Psoas muscle (tissue), 8 donors: ENCODE data around the gene AMER1. TPM values are rescaled to one million over a fixed set of nuclear protein-coding genes. Genes with fewer than 3 reads are reported as not detected.

Experiments
- ATAC-seq, 4 donors: fragments of 200-7000 bp; cut with Tn5 transposase; one replicate each; pipeline ENCODE4 v1.9.1; 2020; ENCODE audit warnings: moderate library complexity in 3 of 4, mild to moderate bottlenecking in 2 of 4
- DNase-seq, 2 donors: peaks; one replicate each; pipeline ENCODE4 v3.0.0-alpha.2; 2020
- H3K27ac ChIP-seq: fragments of 200-600 bp; one replicate; pipeline ENCODE4 v1.8.0; 2022
- H3K27me3 ChIP-seq, 3 donors: fragments of 200-600 bp in 1 of 3; one replicate each; pipeline versions ENCODE4 v1.6.1 to v1.8.0; 2013 to 2022; ENCODE audit warnings: low read length in 2 of 3, mild to moderate bottlenecking in 2 of 3, moderate library complexity in 1 of 3; ENCODE audit not compliant: insufficient read depth in 3 of 3
- H3K36me3 ChIP-seq, 2 donors: fragments of 200-600 bp in 1 of 2; one replicate each; pipeline versions ENCODE4 v1.6.1 to v1.8.0; 2013 to 2022; ENCODE audit warnings: low read depth in 1 of 2, mild to moderate bottlenecking in 1 of 2, moderate library complexity in 1 of 2; ENCODE audit not compliant: insufficient read depth in 1 of 2
- H3K4me1 ChIP-seq: fragments of 200-600 bp; one replicate; pipeline ENCODE4 v1.8.0; 2022
- H3K4me3 ChIP-seq: fragments of 200-600 bp; one replicate; pipeline ENCODE4 v1.8.0; 2022; ENCODE audit warnings: mild to moderate bottlenecking
- H3K9me3 ChIP-seq: fragments of 200-600 bp; one replicate; pipeline ENCODE4 v1.8.0; 2022
- WGBS, 3 donors: extraction: QIAGEN DNeasy Blood & Tissue Kit; methylation state at CpG; one replicate each; pipeline versions ENCODE4 v1.1.6 to v1.1.7; 2013; 5-methylcytosine and 5-hydroxymethylcytosine counted together
- intact Hi-C, 2 donors: fragments of 100-400 bp; cut with DNase I; formaldehyde crosslinking; loops; one replicate each; pipeline versions ENCODE4 v1.11.0 to v1.14.2; 2022
- polyA plus RNA-seq, 3 donors: library from polyadenylated mRNA; stranded (reverse); fragments of 200-250 nt; gene quantifications; one replicate each; pipeline ENCODE4 v1.2.3, GENCODE V29; 2013
- total RNA-seq, 4 donors: library from RNA; stranded (reverse); fragmentation: NEBNext Ultra II Directional in 2 of 4; extraction: Animal tissue kit (Norgen Biotek cat#: 25700) in 2 of 4; gene quantifications; one replicate each; pipeline versions ENCODE4 v1.2.1 to v1.2.4, GENCODE V29; 2021 to 2023
- TF ChIP-seq, protein P1 (sequence below): fragments of 200-600 bp; IDR thresholded peaks from one replicate; pipeline ENCODE4 v1.8.0; 2022; ENCODE audit warnings: antibody characterized with exemption
- donor health status: healthy with polysubstance abuse.
- donor health status: DM: no; HTN: no; CAD: no; lungs with moderate emphysema.
- donor health status: Bipolar disorder and iron deficiency.
- donor health status: healthy.
- donor health status: DM: yes; HTN: yes; CAD: no.
- donor health status: DM: no; HTN: no; CAD: no.
- donor health status: DM: no; HTN: no; CAD: no.
- donor health status: DM: yes; HTN: yes; CAD: no.

Gene AMER1
- total and polyA plus RNA-seq, 7 donors, result 0.74 to 7.6 (median 3.2) TPM

DNA sequence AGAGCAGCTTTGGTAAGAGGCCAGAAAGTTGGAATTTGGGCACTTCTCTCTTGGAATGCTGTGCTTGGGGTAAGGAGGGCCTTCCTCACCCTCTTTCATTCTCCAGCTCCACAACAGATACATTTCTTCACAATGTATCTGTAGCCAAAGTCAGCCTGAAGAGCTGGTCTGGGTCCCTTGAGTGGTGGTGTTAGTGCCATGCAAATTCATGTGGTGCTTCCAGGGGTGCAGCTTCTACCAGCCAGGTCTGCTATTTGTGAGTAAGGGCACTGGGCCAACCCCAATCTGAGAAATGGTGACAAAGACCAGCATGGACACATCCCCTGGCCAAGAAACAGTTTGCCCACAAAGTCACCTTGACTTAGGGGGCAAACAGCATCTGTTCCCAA is 17.8 kb downstream of the AMER1 start:
- no peak overlapping the region for H3K27ac ChIP-seq
- TF ChIP-seq, protein P1, sequence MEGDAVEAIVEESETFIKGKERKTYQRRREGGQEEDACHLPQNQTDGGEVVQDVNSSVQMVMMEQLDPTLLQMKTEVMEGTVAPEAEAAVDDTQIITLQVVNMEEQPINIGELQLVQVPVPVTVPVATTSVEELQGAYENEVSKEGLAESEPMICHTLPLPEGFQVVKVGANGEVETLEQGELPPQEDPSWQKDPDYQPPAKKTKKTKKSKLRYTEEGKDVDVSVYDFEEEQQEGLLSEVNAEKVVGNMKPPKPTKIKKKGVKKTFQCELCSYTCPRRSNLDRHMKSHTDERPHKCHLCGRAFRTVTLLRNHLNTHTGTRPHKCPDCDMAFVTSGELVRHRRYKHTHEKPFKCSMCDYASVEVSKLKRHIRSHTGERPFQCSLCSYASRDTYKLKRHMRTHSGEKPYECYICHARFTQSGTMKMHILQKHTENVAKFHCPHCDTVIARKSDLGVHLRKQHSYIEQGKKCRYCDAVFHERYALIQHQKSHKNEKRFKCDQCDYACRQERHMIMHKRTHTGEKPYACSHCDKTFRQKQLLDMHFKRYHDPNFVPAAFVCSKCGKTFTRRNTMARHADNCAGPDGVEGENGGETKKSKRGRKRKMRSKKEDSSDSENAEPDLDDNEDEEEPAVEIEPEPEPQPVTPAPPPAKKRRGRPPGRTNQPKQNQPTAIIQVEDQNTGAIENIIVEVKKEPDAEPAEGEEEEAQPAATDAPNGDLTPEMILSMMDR, result no peak

DNA sequence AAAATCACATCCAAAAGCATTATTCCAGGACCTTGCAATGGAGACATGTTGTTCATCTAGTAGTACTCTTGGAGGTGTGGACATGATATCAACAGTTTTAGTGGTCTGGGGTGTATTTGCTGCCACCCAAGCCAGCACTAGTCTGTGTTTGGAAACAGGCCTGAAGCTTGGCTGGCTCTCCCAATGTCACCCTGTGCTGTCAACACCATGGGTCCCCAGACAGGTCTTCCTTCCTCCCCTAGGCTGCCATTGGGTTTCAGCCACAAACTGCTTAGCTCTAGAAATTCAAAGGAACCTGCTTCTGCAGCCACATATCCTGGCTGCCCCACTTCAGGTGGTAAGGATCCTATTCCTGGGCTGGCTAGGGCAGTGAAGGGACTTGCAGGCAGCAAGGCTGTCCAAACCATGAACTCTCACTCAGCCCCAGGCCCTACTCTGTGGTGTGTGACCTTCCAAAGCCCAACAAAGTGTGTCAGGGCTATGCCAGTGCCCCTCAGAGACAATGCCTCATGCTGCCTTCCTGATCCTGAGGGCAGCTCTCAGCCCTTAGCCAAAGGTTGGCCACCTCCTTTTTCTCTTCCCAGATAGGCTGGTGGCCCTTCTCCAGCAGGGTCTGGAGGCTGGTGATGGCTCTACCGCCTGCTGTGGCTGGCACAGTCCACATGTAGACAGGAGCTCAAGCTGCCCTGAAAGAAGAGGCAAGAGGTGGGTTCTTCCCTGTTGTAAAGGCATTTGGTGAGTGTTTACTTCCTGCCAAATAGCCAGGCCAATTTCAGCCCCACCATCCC is 18.3 kb downstream of the AMER1 start:
- TF ChIP-seq, protein P1, result no peak
- H3K36me3 ChIP-seq, result peaks cover 0 to 4% of the 10 kb centered on the region in 2 donors
- H3K27ac ChIP-seq, result no peak overlapping the region
- WGBS, 3 donors, result 67 to 100% (median 100%) methylated on average over 1 of the region's 1 CpG
- intact Hi-C loops, result no loop called here
- no peak overlapping the region for H3K4me3 ChIP-seq
- no peaks in the 10 kb centered on the region for H3K4me1 ChIP-seq
- no peak for DNase-seq
- no peaks in the 10 kb centered on the region for H3K9me3 ChIP-seq
- ATAC-seq, result peak in 1 of 4 donors; percentile 48
- H3K27me3 ChIP-seq, result no peaks in the 10 kb centered on the region

More for the DNA sequence above, 17.8 kb downstream of the AMER1 start:
- H3K27me3 ChIP-seq, result no peaks in the 10 kb centered on the region
- intact Hi-C loops, result no loop called here
- H3K4me1 ChIP-seq, result no peaks in the 10 kb centered on the region
- H3K36me3 ChIP-seq, result peaks cover 0 to 4% of the 10 kb centered on the region in 2 donors
- ATAC-seq, result no peak
- no peak for DNase-seq
- no peaks in the 10 kb centered on the region for H3K9me3 ChIP-seq
- H3K4me3 ChIP-seq, result no peak overlapping the region

- no peaks in the 10 kb centered on the region for H3K9me3 ChIP-seq
- ATAC-seq (peak in 1 of 4 donors; percentile 41), DNase-seq (no peak)
- no peaks in the 10 kb centered on the region for H3K27me3 ChIP-seq
- H3K4me1 ChIP-seq, result no peaks in the 10 kb centered on the region
- H3K27ac ChIP-seq, result no peak overlapping the region
- no peaks in the 10 kb centered on the region for H3K36me3 ChIP-seq
- H3K4me3 ChIP-seq, result no peak overlapping the region
- intact Hi-C loops, result no loop called here
- TF ChIP-seq, protein P1, result no peak
- 31 to 41% (median 35%) methylated on average over 2 of the region's 2 CpGs for WGBS, 3 donors
Measured at GRCh38 chrX:64184396-64184795, 21.1 kb downstream of the AMER1 start.

- WGBS, 3 donors, result 73 to 100% (median 94%) methylated on average over 2 of the region's 2 CpGs
- Histone ChIP-seq H3K27me3 (no peaks in the 10 kb centered on the region), H3K9me3 (no peaks in the 10 kb centered on the region), H3K4me1 (no peaks in the 10 kb centered on the region), H3K27ac (no peak overlapping the region), H3K36me3 (no peaks in the 10 kb centered on the region), H3K4me3 (no peak overlapping the region)
- intact Hi-C loops, result no loop called here
- no peak for DNase-seq
- TF ChIP-seq, protein P1, result no peak
- no peak for ATAC-seq
Measured at GRCh38 chrX:64182208-64182607, 23.3 kb downstream of the AMER1 start.

DNA sequence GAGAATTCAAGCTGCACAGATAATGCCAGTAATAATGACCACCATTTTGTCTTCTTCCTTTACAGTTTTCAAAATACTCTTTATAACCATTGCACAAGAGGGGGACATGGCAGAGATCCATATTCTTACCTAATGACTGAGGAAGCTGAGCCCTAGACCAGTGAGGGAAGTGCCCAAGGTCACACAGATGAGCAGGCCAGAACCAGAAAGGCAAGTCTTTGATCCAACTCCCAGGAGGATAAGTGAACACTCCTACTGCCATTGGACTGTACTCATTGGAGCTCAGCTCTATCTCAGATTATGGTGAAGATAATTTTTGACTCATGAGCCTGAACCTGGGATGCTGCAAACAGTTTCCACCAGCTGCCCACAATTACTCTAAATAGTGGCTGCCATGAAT is 28.6 kb downstream of the AMER1 start:
- Histone ChIP-seq H3K36me3 (no peaks in the 10 kb centered on the region), H3K4me1 (no peaks in the 10 kb centered on the region), H3K4me3 (no peak overlapping the region), H3K27ac (no peak overlapping the region), H3K9me3 (no peaks in the 10 kb centered on the region), H3K27me3 (no peaks in the 10 kb centered on the region)
- no peak for DNase-seq
- intact Hi-C loops, result no loop called here
- ATAC-seq, result no peak
- TF ChIP-seq, protein P1, result no peak
